Measurements from ENCODE around the gene SCAMP2.
A peak's percentile ranks its signal among the peaks of the same experiment; 100 is the strongest.

SCAMP2 gene

GRCh38 chr15:74843445-74843828, 29.7 kb downstream of the SCAMP2 start:
- TF ChIP-seq EGR1 (IDR thresholded peaks at IDR 0.05) (no peak), NFIC (IDR thresholded peaks at IDR 0.05) (no peak), USF1 (IDR thresholded peaks at IDR 0.05) (no peak), TEAD4 (IDR thresholded peaks at IDR 0.05) (no peak), TAF1 (IDR thresholded peaks at IDR 0.05; ENCODE audit: low read depth) (no peak), ZBTB7A (IDR thresholded peaks at IDR 0.05; ENCODE audit: low read depth) (no peak; the same call in 1 of the 2 replicates), FOXM1 (IDR thresholded peaks at IDR 0.05; ENCODE audit: borderline replicate concordance, low read depth) (no peak), TCF12 (IDR thresholded peaks at IDR 0.05; ENCODE audit: low read depth) (no peak), YY1 (IDR thresholded peaks at IDR 0.05; ENCODE audit: low read depth) (no peak), CEBPB (IDR thresholded peaks at IDR 0.05) (no peak), CREB1 (IDR thresholded peaks at IDR 0.05; ENCODE audit: low read depth) (no peak), RAD21 (IDR thresholded peaks at IDR 0.05; ENCODE audit: low read depth) (no peak), EP300 (IDR thresholded peaks at IDR 0.05; ENCODE audit: borderline replicate concordance) (no peak), MAX (IDR thresholded peaks at IDR 0.05) (no peak)
- TF ChIP-seq, protein P1, sequence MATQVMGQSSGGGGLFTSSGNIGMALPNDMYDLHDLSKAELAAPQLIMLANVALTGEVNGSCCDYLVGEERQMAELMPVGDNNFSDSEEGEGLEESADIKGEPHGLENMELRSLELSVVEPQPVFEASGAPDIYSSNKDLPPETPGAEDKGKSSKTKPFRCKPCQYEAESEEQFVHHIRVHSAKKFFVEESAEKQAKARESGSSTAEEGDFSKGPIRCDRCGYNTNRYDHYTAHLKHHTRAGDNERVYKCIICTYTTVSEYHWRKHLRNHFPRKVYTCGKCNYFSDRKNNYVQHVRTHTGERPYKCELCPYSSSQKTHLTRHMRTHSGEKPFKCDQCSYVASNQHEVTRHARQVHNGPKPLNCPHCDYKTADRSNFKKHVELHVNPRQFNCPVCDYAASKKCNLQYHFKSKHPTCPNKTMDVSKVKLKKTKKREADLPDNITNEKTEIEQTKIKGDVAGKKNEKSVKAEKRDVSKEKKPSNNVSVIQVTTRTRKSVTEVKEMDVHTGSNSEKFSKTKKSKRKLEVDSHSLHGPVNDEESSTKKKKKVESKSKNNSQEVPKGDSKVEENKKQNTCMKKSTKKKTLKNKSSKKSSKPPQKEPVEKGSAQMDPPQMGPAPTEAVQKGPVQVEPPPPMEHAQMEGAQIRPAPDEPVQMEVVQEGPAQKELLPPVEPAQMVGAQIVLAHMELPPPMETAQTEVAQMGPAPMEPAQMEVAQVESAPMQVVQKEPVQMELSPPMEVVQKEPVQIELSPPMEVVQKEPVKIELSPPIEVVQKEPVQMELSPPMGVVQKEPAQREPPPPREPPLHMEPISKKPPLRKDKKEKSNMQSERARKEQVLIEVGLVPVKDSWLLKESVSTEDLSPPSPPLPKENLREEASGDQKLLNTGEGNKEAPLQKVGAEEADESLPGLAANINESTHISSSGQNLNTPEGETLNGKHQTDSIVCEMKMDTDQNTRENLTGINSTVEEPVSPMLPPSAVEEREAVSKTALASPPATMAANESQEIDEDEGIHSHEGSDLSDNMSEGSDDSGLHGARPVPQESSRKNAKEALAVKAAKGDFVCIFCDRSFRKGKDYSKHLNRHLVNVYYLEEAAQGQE (IDR thresholded peaks at IDR 0.05; ENCODE audit: low read depth), result no peak

GRCh38 chr15:74842581-74843444, 30.4 kb downstream of the SCAMP2 start, which contains the start of gene ULK3:
ULK3 (minus strand) TSS chr15:74843156; CDS start chr15:74843105, 51 bp downstream.
- TF ChIP-seq TEAD4 (IDR thresholded peaks at IDR 0.05) (no peak), FOXM1 (IDR thresholded peaks at IDR 0.05; ENCODE audit: borderline replicate concordance, low read depth) (no peak), ZBTB7A (IDR thresholded peaks at IDR 0.05; ENCODE audit: low read depth) (peak; percentile 60), CREB1 (IDR thresholded peaks at IDR 0.05; ENCODE audit: low read depth) (no peak), MAX (IDR thresholded peaks at IDR 0.05) (peak; percentile 96), NFIC (IDR thresholded peaks at IDR 0.05) (peak; percentile 82), EP300 (IDR thresholded peaks at IDR 0.05; ENCODE audit: borderline replicate concordance) (0 out of 2 replicates have a peak, but pooled peaks have one; percentile 7), TCF12 (IDR thresholded peaks at IDR 0.05; ENCODE audit: low read depth) (peak; percentile 69), YY1 (IDR thresholded peaks at IDR 0.05; ENCODE audit: low read depth) (no peak), RAD21 (IDR thresholded peaks at IDR 0.05; ENCODE audit: low read depth) (peak; percentile 23; the same call in 1 of the 2 replicates), CEBPB (IDR thresholded peaks at IDR 0.05) (no peak), EGR1 (IDR thresholded peaks at IDR 0.05) (peak; percentile 74; the same call in 1 of the 2 replicates), TAF1 (IDR thresholded peaks at IDR 0.05; ENCODE audit: low read depth) (peak; percentile 67), USF1 (IDR thresholded peaks at IDR 0.05) (peak; percentile 89)
- TF ChIP-seq, protein P1 (IDR thresholded peaks at IDR 0.05; ENCODE audit: low read depth), result peak; percentile 7; the same call in 1 of the 2 replicates

GRCh38 chr15:74841891-74842373, 31.2 kb downstream of the SCAMP2 start:
- no peak for TF ChIP-seq NFIC (IDR thresholded peaks at IDR 0.05)
- TF ChIP-seq TEAD4 (IDR thresholded peaks at IDR 0.05), result no peak

- no peak for TF ChIP-seq ZBTB7A (IDR thresholded peaks at IDR 0.05; ENCODE audit: low read depth)
- no peak for TF ChIP-seq TCF12 (IDR thresholded peaks at IDR 0.05; ENCODE audit: low read depth)
- TF ChIP-seq YY1 (IDR thresholded peaks at IDR 0.05; ENCODE audit: low read depth), result no peak
- TF ChIP-seq CREB1 (IDR thresholded peaks at IDR 0.05; ENCODE audit: low read depth), result no peak
- TF ChIP-seq, protein P1 (IDR thresholded peaks at IDR 0.05; ENCODE audit: low read depth), result no peak
- TF ChIP-seq EP300 (IDR thresholded peaks at IDR 0.05; ENCODE audit: borderline replicate concordance), result no peak
- TF ChIP-seq EGR1 (IDR thresholded peaks at IDR 0.05), result no peak
- no peak for TF ChIP-seq CEBPB (IDR thresholded peaks at IDR 0.05)
- no peak for TF ChIP-seq TEAD4 (IDR thresholded peaks at IDR 0.05)
- TF ChIP-seq RAD21 (IDR thresholded peaks at IDR 0.05; ENCODE audit: low read depth), result no peak
- no peak for TF ChIP-seq MAX (IDR thresholded peaks at IDR 0.05)
- no peak for TF ChIP-seq NFIC (IDR thresholded peaks at IDR 0.05)
- TF ChIP-seq FOXM1 (IDR thresholded peaks at IDR 0.05; ENCODE audit: borderline replicate concordance, low read depth), result no peak
- TF ChIP-seq USF1 (IDR thresholded peaks at IDR 0.05), result no peak
Measured at GRCh38 chr15:74840851-74841775, 32.1 kb downstream of the SCAMP2 start.

All from Ishikawa (cell line).